GM21515 (cell line): ENCODE data around the gene RBM22.

ENCODE experiments used
- ATAC-seq: cut with Tn5 transposase; IDR thresholded peaks from one replicate; pipeline ENCODE4 v1.9.1; 2021; ENCODE audit not compliant: unreplicated experiment

Gene RBM22

GRCh38 chr5:150672884-150673275 lies 28.0 kb downstream of the RBM22 start:
- ATAC-seq, result no peak

DNA sequence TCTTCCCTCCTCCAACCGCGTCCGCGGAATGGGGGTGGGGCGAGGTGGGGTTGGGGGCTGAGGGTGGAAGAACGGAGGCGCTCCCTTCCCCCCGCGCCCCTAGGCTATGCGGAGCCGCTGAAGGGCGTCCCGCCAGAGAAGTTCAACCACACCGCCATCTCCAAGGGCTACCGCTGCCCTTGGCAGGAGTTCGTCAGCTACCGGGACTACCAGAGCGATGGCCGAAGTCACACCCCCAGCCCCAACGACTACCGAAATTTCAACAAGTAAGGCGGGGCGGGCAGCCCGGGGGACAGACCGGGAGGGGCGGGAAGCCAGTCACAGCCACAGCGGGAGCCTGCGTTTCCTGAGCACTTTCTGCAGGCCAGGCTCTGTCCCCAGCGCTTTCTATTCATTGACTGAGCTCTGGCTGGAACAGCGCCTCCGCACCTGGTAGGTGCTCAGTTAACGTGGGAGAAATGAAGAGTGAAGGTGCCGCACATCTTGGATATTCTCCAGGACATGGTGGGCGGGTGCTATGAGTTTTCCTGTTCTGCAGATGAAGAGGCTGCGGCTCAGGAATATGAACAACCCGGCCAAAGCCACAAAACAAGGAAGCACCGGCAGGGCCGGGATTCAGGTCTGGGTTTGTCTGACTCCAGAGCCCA lies 28.5 kb downstream of the RBM22 start:
- ATAC-seq, result no peak

DNA sequence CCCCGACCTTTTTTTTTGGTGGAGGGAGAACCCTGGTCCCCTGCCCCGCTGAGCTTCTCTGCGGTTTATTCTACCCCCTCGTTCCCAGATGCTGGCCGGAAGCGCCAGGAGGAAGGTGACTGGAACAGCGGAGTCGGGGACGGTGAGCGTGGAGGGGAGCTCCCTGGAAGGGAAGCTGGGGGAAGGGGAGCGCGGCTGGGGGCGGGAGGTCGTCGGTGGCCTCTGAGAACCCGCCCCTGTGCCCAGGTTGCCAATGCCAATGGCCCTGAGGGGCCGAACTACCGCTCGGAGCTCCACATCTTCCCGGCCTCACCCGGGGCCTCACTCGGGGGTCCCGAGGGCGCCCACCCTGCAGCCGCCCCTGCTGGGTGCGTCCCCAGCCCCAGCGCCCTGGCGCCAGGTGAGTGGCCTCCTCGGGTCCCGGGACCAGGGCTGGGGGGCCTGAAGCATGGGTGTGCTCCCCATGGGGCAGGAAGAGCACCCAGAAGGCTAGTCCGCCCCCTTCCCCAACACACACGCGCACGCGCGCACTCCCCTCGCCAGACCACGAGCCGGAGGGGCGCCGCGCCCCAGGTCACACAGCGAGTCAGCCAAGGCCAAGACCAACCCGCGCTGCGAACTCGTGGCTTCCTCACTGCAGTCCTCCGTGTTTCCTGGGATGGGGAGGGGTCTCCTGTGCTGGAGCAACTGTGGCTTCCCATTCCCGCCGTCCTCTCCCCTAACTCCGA lies 29.2 kb downstream of the RBM22 start:
- ATAC-seq, result no peak

GRCh38 chr5:150670948-150671310 lies 29.9 kb downstream of the RBM22 start:
- no peak for ATAC-seq

- no peak for ATAC-seq
These were observed 30.5 kb downstream of the RBM22 start for GRCh38 chr5:150670275-150670947.

DNA sequence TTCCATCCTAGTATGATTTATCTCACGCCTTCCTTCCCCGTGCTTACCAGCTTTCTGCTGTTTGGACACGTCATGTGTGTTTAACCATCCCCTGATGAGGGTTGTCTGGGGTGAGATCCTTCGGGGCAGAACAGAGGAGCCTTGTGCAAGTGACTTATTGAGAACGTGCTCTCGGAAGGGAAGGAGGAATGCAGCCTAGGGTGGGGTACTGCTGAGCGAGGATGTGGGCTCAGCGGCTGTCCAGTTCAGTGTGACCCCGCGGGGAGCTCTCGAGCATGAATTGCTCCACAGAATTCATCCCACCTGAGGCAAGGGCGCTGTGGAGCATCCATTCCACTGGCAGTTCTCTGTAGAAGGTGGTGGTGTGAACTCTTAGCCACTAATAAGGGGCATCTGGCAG lies 35.8 kb downstream of the RBM22 start:
- ATAC-seq, result no peak

- no peak for ATAC-seq
These were observed 36.9 kb downstream of the RBM22 start for GRCh38 chr5:150663936-150664335.

DNA sequence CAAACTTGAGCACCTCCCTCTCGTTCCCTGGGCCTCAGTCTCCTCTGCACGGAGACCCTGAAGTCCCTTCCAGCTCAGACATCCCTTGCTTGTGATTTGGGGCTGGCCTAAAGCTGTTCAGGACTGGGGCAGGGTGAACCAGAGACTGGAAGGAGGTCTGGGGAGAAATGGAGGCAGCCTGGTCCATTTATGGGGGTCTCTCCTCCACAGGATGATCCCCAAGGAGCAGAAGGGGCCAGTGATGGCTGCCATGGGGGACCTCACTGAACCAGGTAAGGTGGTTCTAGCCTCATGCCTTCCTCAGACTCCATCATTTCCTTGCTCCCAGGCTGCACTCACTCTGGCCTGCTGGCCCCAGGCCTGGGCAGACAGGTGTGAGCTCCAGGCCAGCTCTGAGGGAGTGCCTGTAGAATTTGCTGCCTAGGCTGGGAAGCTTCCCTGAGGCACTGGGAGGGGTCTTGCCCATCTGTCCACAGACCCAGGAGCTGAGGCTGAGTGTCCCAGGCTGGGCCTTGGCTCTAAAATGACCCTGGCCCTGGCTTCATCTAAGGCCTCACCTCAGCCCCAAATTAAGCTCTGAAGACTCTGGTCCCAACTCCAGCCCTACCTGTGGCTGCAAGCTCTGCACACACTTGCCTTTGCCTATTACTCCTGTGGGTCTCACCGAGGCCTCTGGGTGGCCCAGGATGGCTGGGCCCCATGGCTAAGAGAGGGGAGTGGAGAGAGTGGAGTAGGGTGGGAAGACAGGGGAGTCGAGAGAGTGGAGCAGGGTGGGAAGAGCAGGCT lies 37.9 kb downstream of the RBM22 start:
- ATAC-seq, result no peak

DNA sequence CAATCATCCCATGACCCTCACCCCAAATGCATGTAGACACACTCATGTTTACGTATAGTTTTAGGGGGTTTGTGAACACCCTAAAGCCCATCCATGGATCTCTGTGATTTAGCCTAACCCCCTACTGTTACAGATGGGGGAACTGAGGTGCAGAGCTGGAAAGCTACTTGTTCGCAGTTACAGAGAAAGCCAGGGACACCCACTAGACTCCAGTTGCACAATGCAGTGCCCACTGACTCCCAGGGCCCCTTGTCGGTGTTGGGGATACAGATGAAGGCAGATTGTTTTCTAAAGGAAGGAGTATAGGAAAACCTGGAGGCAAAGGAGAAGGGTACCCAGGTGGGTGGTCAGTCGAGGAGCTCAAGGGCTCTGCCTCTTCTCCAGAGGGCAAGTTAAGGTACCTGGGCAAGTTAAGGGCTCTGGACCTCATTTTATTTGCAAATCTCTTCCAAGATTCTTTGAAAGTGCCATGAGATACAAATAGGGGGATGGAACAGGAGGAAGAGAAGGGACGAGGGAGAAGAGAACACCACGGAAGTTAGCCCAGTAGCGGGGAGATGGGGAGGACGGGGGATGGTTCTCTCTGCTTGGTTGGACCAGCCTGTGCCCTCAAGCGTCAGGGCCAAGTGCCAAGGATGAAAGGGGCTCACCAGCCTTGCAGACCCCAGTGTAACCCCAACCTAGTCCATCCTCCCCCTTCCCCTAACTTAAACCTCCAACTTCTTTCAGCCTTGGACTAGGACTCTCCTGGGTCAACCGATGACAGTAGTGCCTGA lies 38.9 kb downstream of the RBM22 start:
- no peak for ATAC-seq

DNA sequence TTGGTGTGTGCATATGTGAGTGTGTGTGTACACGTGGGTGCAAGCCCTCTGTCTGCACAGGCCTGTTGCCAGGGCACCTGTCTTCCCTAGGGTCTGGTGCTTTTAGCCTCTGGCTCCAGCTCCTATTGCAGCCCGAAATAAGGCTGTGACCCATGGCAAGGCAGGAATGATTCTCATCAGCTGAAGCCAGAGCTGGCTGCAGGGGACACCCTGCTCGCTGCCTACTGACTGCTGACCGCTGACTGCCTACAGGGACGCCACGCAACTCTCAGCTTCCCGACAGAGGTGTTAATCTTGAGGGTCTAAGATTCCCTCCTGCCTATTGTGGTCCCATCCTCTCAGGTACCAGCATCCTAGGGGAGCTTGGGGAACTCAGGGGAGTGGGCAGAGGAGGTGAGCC lies 39.8 kb downstream of the RBM22 start, which contains the start of gene MYOZ3:
Gene MYOZ3, plus strand, starts transcription at position 166 of the 400 bp plus-strand sequence. CDS start 1,691 bp downstream, outside the sequence.
- ATAC-seq, result no peak

DNA sequence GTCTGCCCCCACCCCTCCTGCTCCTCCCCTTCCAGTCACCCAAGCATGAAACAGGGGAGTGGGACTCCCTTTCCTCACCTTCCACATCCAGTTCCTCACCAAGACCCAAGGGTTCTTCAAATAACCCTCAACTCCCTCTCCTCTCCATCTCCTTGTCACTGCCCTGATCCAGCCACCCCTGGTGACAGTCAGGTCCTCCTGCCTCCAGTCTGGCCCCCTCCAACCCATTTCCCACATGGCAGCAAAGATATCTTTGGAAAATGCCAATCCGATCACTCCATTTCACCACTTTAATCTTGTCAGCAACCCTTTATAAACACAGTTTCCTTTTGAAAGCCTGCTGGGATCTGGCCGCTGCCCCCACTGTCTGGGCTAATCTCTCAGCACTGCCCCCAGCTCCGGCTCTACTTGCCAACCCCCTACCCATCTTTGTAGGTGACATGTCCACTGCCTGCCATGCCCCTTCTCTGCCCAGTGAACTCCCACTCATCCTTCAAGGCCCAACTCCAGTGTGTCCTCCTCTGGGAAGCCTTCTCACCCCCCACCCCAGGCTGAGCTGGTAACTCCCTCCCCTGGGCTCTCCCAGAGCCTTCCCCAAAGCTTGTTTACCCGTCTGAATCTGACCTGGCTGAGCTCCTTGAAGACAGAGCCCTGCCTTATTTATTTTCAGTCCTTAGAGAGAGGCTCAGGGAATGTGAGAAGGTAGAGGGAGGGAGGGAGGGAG lies 40.6 kb downstream of the RBM22 start:
- no peak for ATAC-seq

GRCh38 chr5:150659360-150660107 lies 41.3 kb downstream of the RBM22 start:
- ATAC-seq, result no peak

DNA sequence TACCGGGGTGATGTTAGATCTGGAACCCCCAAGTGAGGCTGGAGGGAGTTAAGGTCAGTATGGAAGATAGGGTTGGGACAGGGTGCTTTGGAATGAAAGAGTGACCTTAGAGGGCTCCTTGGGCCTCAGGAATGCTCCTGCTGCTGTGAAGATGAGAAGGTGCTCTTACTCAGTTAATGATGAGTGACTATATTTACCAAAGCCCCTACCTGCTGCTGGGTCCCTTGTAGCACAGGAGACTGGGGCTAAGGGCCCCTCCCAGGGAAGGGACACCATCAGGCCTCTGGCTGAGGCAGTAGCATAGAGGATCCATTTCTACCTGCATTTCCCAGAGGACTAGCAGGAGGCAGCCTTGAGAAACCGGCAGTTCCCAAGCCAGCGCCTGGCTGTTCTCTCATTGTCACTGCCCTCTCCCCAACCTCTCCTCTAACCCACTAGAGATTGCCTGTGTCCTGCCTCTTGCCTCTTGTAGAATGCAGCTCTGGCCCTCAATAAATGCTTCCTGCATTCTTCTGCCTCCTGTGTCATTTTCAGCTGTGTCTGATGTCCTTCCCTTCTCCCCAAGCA lies 42.1 kb downstream of the RBM22 start:
- ATAC-seq, result no peak

GRCh38 chr5:150658121-150658520 lies 42.7 kb downstream of the RBM22 start:
- no peak for ATAC-seq

DNA sequence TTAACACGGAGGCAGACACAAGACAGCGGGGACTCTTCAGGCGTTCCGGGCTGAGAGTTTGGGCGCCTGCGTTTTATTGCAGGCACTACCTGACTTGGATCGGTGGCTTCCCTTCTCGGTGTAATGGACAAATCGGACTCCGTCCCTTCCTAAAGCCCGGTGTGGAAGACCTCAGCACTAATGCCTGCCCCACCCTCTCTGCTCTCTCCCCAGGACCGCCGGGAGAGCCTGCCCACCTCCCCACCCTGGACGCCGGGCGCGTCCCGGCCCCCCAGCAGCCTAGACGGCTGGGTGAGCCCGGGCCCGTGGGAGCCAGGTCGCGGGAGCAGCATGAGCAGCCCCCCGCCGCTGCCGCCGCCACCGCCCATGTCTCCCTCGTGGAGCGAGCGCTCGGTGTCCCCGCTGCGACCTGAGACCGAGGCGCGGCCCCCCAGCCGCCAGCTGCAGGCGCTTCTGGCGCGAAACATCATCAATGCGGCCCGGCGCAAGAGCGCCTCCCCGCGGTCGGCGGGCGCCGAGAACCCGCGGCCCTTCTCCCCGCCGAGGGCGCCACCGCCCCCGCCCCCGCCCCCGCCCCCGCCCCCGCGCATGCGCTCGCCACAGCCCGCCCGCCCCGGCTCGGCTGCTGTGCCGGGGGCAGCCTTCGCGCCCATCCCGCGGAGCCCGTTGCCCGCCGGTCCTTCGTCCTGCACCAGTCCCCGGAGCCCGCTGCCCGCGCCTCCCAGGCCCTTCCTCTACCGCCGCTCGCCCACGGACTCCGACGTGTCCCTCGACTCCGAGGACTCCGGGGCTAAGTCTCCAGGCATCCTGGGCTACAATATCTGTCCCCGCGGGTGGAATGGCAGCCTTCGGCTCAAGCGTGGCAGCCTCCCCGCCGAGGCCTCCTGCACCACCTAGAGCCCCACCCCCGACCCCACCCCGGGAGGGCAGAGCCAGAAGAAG lies 44.4 kb downstream of the RBM22 start:
- ATAC-seq, result peak; percentile 65

DNA sequence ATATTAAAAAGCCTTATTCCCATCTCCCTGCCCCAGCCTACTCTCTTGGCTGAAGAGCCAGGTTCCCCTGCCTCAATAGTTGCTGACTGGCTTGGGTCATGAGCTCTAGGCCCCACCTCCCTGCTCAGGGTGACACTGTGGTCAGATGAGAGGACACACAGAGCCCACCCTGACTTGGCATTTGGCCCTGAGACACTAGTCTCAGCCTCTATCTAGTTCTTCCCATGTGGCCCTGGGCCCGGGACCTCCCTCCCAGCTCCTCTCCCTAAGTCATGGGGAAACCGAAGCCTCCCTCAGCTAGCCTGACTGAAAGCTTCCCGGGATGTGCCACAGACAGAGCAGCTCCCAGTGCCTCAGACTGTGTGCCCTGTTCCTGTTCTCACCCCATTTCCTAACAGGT lies 45.6 kb downstream of the RBM22 start:
- no peak for ATAC-seq

DNA sequence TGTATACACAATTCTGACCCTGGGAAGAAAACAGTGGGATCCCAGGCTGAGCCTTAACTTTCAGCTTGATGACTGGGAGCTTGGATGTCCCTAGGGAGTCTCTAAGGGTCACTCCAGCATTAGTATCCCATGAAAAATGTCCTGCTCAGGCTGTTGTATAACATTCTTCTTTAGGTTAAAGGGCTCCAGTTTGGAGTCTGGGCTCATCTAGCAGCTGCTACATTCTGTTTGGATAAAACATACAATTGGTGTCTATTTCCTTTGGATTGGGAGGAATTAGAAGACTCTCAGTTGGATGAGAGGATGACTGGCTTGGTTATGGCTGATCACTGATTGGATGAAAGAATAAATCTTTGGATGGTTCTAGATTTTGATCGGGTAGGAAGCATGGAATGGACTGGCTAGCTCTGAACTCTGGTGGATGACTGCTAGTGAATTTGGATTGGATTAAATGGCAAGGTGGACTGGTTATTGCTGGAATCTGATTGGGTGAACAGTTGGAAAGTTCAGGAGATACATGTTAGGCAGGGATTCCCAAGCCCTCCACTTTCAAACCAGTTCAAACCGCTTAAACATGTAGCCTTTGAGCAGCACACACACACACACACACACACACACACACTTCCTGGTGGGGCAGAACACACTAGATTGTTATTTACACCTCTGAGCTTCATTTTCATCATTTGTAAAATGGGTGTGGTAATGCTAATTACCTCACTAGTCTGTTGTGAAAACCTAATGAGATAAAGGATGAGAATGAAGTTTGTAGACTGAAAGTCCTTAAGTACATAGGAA lies 46.9 kb downstream of the RBM22 start:
- ATAC-seq, result no peak
